HG02885 (cell line): ENCODE data around the gene GALNS.

Source experiments
- ATAC-seq: cut with Tn5 transposase; IDR thresholded peaks from one replicate; pipeline ENCODE4 v1.9.1; 2021; ENCODE audit warnings: mild to moderate bottlenecking; ENCODE audit not compliant: unreplicated experiment, poor library complexity

GALNS gene

GRCh38 chr16:88877564-88878289 is 21.0 kb upstream of the GALNS start:
- ATAC-seq = no peak

GRCh38 chr16:88876942-88877526 is 20.3 kb upstream of the GALNS start:
- ATAC-seq = no peak

GRCh38 chr16:88875703-88876234 is 19.0 kb upstream of the GALNS start:
- no peak for ATAC-seq

GRCh38 chr16:88874938-88875599 is 18.3 kb upstream of the GALNS start:
- no peak for ATAC-seq

- no peak for ATAC-seq
Measured at GRCh38 chr16:88872650-88873331, 16.0 kb upstream of the GALNS start.

GRCh38 chr16:88871730-88872416 is 15.1 kb upstream of the GALNS start:
- ATAC-seq = no peak

- ATAC-seq = no peak
Measured at GRCh38 chr16:88871349-88871702, 14.6 kb upstream of the GALNS start.

- ATAC-seq = no peak
Measured at GRCh38 chr16:88870608-88871348, 14.0 kb upstream of the GALNS start.

GRCh38 chr16:88869673-88869980 is 12.9 kb upstream of the GALNS start:
- ATAC-seq = no peak

GRCh38 chr16:88868974-88869672 is 12.4 kb upstream of the GALNS start:
- ATAC-seq = no peak

- no peak for ATAC-seq
Measured at GRCh38 chr16:88867581-88868246, 11.0 kb upstream of the GALNS start.

- ATAC-seq = no peak
Measured at GRCh38 chr16:88866151-88866920, 9.6 kb upstream of the GALNS start, which contains the start of gene PABPN1L. Gene PABPN1L, minus strand, starts transcription at chr16:88866660. Its CDS starts 54 bp downstream, at chr16:88866606.

- ATAC-seq = no peak
Measured at GRCh38 chr16:88865742-88866141, 9.0 kb upstream of the GALNS start.

GRCh38 chr16:88865310-88865709 is 8.6 kb upstream of the GALNS start:
- ATAC-seq = no peak

- ATAC-seq = no peak
Measured at GRCh38 chr16:88864521-88864920, 7.8 kb upstream of the GALNS start.

- no peak for ATAC-seq
Measured at GRCh38 chr16:88864099-88864498, 7.4 kb upstream of the GALNS start.

- ATAC-seq = no peak
Measured at GRCh38 chr16:88863426-88863825, 6.7 kb upstream of the GALNS start.

GRCh38 chr16:88862968-88863367 is 6.2 kb upstream of the GALNS start:
- no peak for ATAC-seq
